Neutrophil (primary cell): Measurements from ENCODE around the gene SLC25A36.
"Not testable (repeated sequence)": the region's sequence is repeated elsewhere in the genome, so short reads cannot be mapped to it uniquely, and the experiment has no call there.

Experiments
- H3K27ac ChIP-seq: fragments of 200-600 bp; sonication (generic); 2 replicates; pipeline ENCODE4 v1.5.1; 2016; ENCODE audit warnings: mild to moderate bottlenecking, moderate library complexity
- H3K27me3 ChIP-seq: fragments of 200-600 bp; sonication (generic); 2 replicates; pipeline ENCODE4 v1.6.0; 2016; ENCODE audit warnings: mild to moderate bottlenecking
- H3K36me3 ChIP-seq: fragments of 200-600 bp; sonication (generic); 2 replicates; pipeline ENCODE4 v1.5.1; 2017
- H3K4me1 ChIP-seq, 2 experiments: fragments of 200-600 bp in 1 of 2; sonication (generic) in 1 of 2; 1 replicate in 1 of 2; 2 replicates in 1 of 2; pipeline versions ENCODE4 v1.5.1 to v1.6.1; 2013 to 2016; ENCODE audit warnings: low read depth in 1 of 2, low read length in 1 of 2, mild to moderate bottlenecking in 1 of 2, moderate library complexity in 1 of 2; ENCODE audit not compliant: control insufficient read depth in 1 of 2, insufficient read depth in 1 of 2
- H3K4me3 ChIP-seq, 2 experiments: fragments of 200-600 bp in 1 of 2; sonication (generic) in 1 of 2; 1 replicate in 1 of 2; 2 replicates in 1 of 2; pipeline ENCODE4 v1.5.1; 2013 to 2016; ENCODE audit warnings: low read depth in 1 of 2, low read length in 1 of 2, mild to moderate bottlenecking in 1 of 2, moderate library complexity in 1 of 2
- H3K9me3 ChIP-seq: fragments of 200-600 bp; sonication (generic); 2 replicates; pipeline ENCODE4 v1.5.1; 2016
- TF ChIP-seq, protein P1 (sequence below): fragments of 200-600 bp; sonication (generic); IDR thresholded peaks from 2 replicates; pipeline ENCODE4 v1.5.1; 2016; ENCODE audit warnings: antibody characterized with exemption

Gene SLC25A36

DNA sequence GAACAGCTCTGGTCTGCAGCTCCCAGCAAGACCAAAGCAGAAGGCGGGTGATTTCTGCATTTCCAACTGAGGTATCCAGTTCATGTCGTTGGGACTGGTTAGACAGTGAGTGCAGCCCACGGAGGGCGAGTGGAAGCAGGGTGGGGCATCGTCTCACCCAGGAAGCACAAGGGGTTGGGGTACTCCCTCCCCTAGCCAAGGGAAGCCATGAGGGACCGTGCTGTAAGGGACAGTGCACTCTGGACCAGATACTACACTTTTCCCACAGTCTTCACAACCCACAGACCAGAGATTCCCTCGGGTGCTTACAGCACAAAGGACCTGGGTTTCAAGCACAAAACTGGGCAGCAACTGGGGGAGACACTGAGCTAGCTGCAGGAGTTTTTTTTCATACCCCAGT lies 8.5 kb upstream of the SLC25A36 start:
- Histone ChIP-seq H3K9me3 (no peaks in the 10 kb centered on the region), H3K27ac (no peak overlapping the region), H3K4me3 (no peak overlapping the region), H3K36me3 (no peaks in the 10 kb centered on the region), H3K27me3 (peaks cover 7% of the 10 kb centered on the region), H3K4me1 (no peaks in the 10 kb centered on the region)
- TF ChIP-seq, protein P1, sequence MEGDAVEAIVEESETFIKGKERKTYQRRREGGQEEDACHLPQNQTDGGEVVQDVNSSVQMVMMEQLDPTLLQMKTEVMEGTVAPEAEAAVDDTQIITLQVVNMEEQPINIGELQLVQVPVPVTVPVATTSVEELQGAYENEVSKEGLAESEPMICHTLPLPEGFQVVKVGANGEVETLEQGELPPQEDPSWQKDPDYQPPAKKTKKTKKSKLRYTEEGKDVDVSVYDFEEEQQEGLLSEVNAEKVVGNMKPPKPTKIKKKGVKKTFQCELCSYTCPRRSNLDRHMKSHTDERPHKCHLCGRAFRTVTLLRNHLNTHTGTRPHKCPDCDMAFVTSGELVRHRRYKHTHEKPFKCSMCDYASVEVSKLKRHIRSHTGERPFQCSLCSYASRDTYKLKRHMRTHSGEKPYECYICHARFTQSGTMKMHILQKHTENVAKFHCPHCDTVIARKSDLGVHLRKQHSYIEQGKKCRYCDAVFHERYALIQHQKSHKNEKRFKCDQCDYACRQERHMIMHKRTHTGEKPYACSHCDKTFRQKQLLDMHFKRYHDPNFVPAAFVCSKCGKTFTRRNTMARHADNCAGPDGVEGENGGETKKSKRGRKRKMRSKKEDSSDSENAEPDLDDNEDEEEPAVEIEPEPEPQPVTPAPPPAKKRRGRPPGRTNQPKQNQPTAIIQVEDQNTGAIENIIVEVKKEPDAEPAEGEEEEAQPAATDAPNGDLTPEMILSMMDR, result no peak

DNA sequence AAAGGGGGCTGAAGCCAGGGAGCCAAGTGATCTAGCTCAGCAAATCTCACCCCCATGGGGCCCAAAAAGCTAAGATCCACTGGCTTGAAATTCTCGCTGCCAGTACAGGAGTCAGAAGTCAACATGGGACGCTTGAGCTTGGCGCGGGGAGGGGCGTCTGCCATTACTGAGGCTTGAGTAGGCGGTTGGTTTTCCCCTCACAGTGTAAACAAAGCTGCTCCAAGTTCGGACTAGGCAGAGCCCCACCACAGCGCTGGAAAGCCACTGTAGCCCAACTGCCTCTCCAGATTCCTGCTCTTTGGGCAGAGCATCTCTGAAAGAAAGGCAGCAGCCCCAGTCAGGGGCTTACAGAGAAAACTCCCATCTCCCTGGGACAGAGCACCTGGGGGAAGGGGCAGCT lies 8.1 kb upstream of the SLC25A36 start:
- TF ChIP-seq, protein P1, result no peak
- peaks cover 7% of the 10 kb centered on the region for H3K27me3 ChIP-seq

DNA sequence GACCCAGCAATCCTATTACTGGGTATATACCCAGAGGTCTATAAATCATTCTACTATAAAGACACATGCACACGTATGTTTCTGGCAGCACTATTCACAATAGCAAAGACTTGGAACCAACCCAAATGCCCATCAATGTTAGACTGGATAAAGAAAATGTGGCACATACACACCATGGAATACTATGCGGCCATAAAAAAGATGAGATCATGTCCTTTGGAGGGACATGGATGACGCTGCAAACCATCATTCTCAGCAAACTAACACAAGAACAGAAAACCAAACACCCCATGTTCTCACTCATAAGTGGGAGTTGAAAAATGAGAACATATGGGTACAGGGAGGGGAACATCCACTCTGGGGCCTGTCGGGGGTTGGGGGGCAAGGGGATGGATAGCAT lies 2.3 kb upstream of the SLC25A36 start:
- peaks cover 15 to 16% of the 10 kb centered on the region in 2 experiments for H3K4me1 ChIP-seq
- not testable (repeated sequence) for H3K9me3 ChIP-seq, H3K36me3 ChIP-seq, H3K27ac ChIP-seq, H3K27me3 ChIP-seq, H3K4me3 ChIP-seq

More for the DNA sequence above, 8.1 kb upstream of the SLC25A36 start:
- H3K9me3 ChIP-seq, result no peaks in the 10 kb centered on the region
- no peaks in the 10 kb centered on the region for H3K36me3 ChIP-seq
- H3K4me3 ChIP-seq, result no peak overlapping the region
- H3K4me1 ChIP-seq, result no peaks in the 10 kb centered on the region
- H3K27ac ChIP-seq, result no peak overlapping the region

DNA sequence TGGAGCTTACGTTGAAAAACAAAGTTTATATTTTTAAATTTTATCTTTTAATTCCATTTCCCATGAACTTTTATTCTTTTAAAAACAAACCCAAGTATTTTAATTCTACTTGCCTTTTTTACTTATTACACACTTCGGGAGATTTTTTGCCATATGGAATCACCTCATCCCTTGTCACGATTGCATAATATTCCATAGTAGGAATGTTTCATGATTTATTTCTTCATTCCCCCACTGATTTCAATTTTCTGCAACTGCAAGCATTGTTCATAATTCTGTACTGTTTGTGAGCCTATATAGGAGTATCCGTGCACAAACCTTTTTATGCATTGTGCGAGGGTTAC lies 574 bp upstream of the SLC25A36 start:
- no peaks in the 10 kb centered on the region for H3K9me3 ChIP-seq
- peaks cover 8% of the 10 kb centered on the region for H3K27me3 ChIP-seq
- peak overlapping the region; percentile 90 for H3K27ac ChIP-seq
- TF ChIP-seq, protein P1, result no peak
- H3K4me3 ChIP-seq, result peak overlapping the region; percentile 62 to 85
- H3K4me1 ChIP-seq, result peaks cover 15 to 16% of the 10 kb centered on the region in 2 experiments
- no peaks in the 10 kb centered on the region for H3K36me3 ChIP-seq

DNA sequence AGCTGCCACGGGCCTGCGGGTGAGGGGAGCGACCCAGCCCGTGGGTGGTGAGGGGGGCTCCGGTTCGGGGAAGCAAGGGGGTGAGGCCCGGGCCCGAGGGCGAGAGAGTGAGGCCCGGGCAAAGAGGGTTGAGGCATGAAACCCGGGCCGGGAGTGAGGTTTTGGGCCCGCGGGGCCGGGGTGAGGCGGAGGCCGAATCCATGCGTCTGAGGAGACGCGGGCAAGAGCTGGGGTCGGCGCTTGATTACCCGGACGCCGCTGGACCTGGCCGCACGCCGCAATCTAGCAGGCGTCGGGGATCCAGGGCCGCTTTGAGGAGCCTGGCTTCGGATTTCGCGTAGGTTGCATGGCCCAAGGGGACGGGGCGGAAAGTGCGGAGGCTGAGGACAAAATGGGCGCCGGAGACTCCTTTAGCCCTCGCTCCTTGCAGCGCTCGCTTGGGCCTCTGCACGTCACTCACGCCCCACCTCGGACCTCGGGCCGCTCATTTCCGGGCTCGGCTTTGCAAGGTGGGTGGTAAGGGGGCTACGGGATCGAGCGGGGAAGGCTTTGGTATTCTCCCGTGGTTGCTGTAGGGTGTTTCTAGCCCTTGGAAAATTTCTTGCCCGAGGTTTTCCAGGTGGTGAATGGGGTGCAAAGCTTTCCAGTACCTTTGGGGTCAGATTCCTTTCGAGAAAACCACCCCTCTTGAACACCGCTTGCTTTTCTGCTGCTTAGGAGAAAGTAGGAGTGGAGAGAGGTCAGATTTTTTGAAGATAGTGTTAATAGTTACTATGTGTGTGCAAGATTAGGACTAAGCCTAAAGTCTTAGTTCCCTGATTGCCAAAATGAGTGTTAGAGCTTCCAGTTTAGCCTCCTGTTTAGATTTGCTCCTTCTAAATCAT lies 827 bp downstream of the SLC25A36 start:
- TF ChIP-seq, protein P1, result no peak
- peak overlapping the region; percentile 62 to 85 for H3K4me3 ChIP-seq

DNA sequence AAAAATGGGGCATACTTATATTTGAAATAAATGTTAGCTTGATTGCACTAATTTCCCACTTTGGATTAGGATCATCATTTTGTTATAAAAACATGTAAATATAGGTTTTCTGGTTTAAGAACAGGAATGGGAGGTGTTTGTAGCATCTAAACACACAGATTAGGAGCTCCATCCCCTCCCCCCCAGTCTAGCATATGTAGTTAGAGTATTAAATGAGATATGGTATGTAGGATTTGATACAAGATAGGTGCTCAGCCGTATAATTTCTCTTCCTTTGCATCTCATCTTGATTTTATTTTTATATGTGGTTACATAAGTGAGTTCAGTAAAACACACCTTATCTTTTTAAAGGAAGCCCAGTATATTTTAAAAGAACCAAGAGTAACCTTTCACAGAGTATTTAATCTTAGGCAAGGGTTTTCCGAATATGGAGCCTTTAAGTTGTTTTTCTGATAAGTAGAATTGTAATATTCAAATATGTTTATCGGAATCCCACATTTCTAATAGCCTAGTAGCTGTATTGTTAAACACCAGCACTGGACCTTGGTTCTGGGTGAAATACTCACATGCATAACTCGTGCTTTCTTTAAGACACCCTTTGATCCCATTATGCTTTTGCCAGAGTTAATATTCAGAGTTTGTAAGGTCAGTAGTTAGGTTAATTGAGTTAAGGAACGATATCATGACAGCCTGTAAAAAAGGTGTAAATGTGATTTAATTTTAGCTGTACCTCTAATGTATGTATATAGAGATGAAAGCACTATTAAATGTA lies 2.3 kb downstream of the SLC25A36 start:
- peaks cover 15 to 16% of the 10 kb centered on the region in 2 experiments for H3K4me1 ChIP-seq
- H3K36me3 ChIP-seq, result no peaks in the 10 kb centered on the region
- H3K4me3 ChIP-seq, result no peak overlapping the region

More for the DNA sequence above, 827 bp downstream of the SLC25A36 start:
- Histone ChIP-seq H3K9me3 (no peaks in the 10 kb centered on the region), H3K4me1 (peaks cover 15 to 16% of the 10 kb centered on the region in 2 experiments), H3K36me3 (no peaks in the 10 kb centered on the region), H3K27me3 (peaks cover 8% of the 10 kb centered on the region), H3K27ac (peak overlapping the region; percentile 90)

More for the DNA sequence above, 2.3 kb downstream of the SLC25A36 start:
- no peaks in the 10 kb centered on the region for H3K9me3 ChIP-seq
- H3K27ac ChIP-seq, result no peak overlapping the region
- H3K27me3 ChIP-seq, result peaks cover 8% of the 10 kb centered on the region
- TF ChIP-seq, protein P1, result no peak
